Sigmoid colon (tissue), 7 donors: ENCODE results near the gene ADK. TPM values are rescaled to one million over a fixed set of nuclear protein-coding genes. Genes with fewer than 3 reads are reported as not detected.

Experiments used
- DNase-seq: peaks from one replicate; pipeline ENCODE4 v3.0.0-alpha.2; 2019
- H3K27ac ChIP-seq, 4 donors: fragments of 200-600 bp; sonication (generic); one replicate each; pipeline ENCODE4 v1.5.1; 2016 to 2019; ENCODE audit warnings: mild to moderate bottlenecking in 1 of 4
- H3K27me3 ChIP-seq, 3 donors: fragments of 200-600 bp; sonication (generic); one replicate each; pipeline ENCODE4 v1.5.1; 2019; ENCODE audit warnings: mild to moderate bottlenecking in 1 of 3
- H3K36me3 ChIP-seq, 4 donors: fragments of 200-600 bp; sonication (generic); one replicate each; pipeline ENCODE4 v1.5.1; 2016 to 2019
- H3K4me1 ChIP-seq, 4 donors: fragments of 200-600 bp; sonication (generic); one replicate each; pipeline ENCODE4 v1.5.1; 2017 to 2019
- H3K4me3 ChIP-seq, 4 donors: fragments of 200-600 bp; sonication (generic); one replicate each; pipeline ENCODE4 v1.5.1; 2017 to 2019; ENCODE audit warnings: mild to moderate bottlenecking in 2 of 4, moderate library complexity in 1 of 4
- H3K9me3 ChIP-seq, 4 donors: fragments of 200-600 bp in 3 of 4; sonication (generic) in 3 of 4; one replicate each; pipeline versions ENCODE4 v1.5.1 to v1.6.1; 2013 to 2019
- CTCF ChIP-seq, 4 experiments: fragments of 450-650 bp in 3 of 4; fragments of 200-600 bp in 1 of 4; IDR thresholded peaks; one replicate each; pipeline ENCODE4 v1.5.1; 2016 to 2019; ENCODE audit warnings: antibody characterized with exemption in 4 of 4, mild to moderate bottlenecking in 3 of 4, moderate library complexity in 2 of 4
- EP300 ChIP-seq, 4 donors: sonication (generic); formaldehyde crosslinking; IDR thresholded peaks; one replicate each; pipeline ENCODE4 v1.6.1; 2017; ENCODE audit warnings: antibody characterized with exemption in 4 of 4
- POLR2A ChIP-seq, 2 donors: fragments of 450-650 bp; IDR thresholded peaks; one replicate each; pipeline ENCODE4 v1.6.1; 2016; ENCODE audit warnings: antibody characterized with exemption in 2 of 2, mild to moderate bottlenecking in 2 of 2, moderate library complexity in 2 of 2
- POLR2AphosphoS5 ChIP-seq, 4 donors: sonication (generic); formaldehyde crosslinking; IDR thresholded peaks; one replicate each; pipeline ENCODE4 v1.6.1; 2017; ENCODE audit warnings: antibody characterized with exemption in 4 of 4
- WGBS, 2 donors: extraction: QIAGEN DNeasy Blood & Tissue Kit; methylation state at CpG; one replicate each; pipeline ENCODE4 v1.1.7; 2013; 5-methylcytosine and 5-hydroxymethylcytosine counted together
- intact Hi-C: fragments of 100-400 bp; cut with DNase I; formaldehyde crosslinking; loops from one replicate; pipeline ENCODE4 v1.15.1; 2023
- polyA plus RNA-seq, 3 donors: library from polyadenylated mRNA; stranded (reverse); fragments of 200-250 nt; gene quantifications; one replicate each; pipeline ENCODE4 v1.2.3, GENCODE V29; 2013
- total RNA-seq, 4 donors: library from RNA; depleted of rRNA; stranded (reverse); fragments of >200 nt; gene quantifications; one replicate each; pipeline ENCODE4 v1.1.0, GENCODE V29; 2016
- donor health status: healthy with polysubstance abuse.
- donor health status: Bipolar disorder and iron deficiency.
- donor health status: healthy.

ADK gene
- total and polyA plus RNA-seq, 7 donors, result 15.2 to 31.3 (median 25.3) TPM

- Histone ChIP-seq H3K4me3 (no peak overlapping the region), H3K27ac (no peak overlapping the region), H3K36me3 (peaks cover 0 to 10% (median 0%) of the 10 kb centered on the region in 4 donors), H3K4me1 (no peaks in the 10 kb centered on the region), H3K27me3 (no peaks in the 10 kb centered on the region), H3K9me3 (no peaks in the 10 kb centered on the region)
- TF ChIP-seq POLR2AphosphoS5 (IDR thresholded peaks at IDR 0.05), result no peak
- TF ChIP-seq CTCF (IDR thresholded peaks at IDR 0.05), result peak in 2 of 4 experiments; percentile 27 to 46
- DNase-seq, result no peak
- WGBS, 2 donors, result 5 to 6% methylated on average over 3 of the region's 3 CpGs
- intact Hi-C loops, result loop anchor here (1.0 to 2.0 kb wide), 2 partner anchors 857 to 992 kb away; no protein-coding TSS in a partner anchor
Measured at GRCh38 chr10:74244097-74244685, 93.2 kb downstream of the ADK start.

GRCh38 chr10:74244807-74245206 lies 93.8 kb downstream of the ADK start:
- no peaks in the 10 kb centered on the region for H3K27me3 ChIP-seq
- 79 to 91% methylated on average over 2 of the region's 2 CpGs for WGBS, 2 donors
- H3K9me3 ChIP-seq, result no peaks in the 10 kb centered on the region
- H3K27ac ChIP-seq, result no peak overlapping the region
- DNase-seq, result no peak
- no peak overlapping the region for H3K4me3 ChIP-seq
- no peaks in the 10 kb centered on the region for H3K4me1 ChIP-seq
- TF ChIP-seq POLR2A (IDR thresholded peaks at IDR 0.05) (no peak), CTCF (IDR thresholded peaks at IDR 0.05) (no peak), POLR2AphosphoS5 (IDR thresholded peaks at IDR 0.05) (no peak)
- peaks cover 0 to 10% (median 0%) of the 10 kb centered on the region in 4 donors for H3K36me3 ChIP-seq
- intact Hi-C loops, result loop anchor here (1.0 to 2.0 kb wide), 2 partner anchors 856 to 991 kb away; no protein-coding TSS in a partner anchor

GRCh38 chr10:74246495-74246894 lies 95.5 kb downstream of the ADK start:
- intact Hi-C loops, result no loop called here
- Histone ChIP-seq H3K27ac (no peak overlapping the region), H3K4me3 (no peak overlapping the region), H3K27me3 (no peaks in the 10 kb centered on the region), H3K36me3 (peaks cover 0 to 10% (median 0%) of the 10 kb centered on the region in 4 donors), H3K9me3 (no peaks in the 10 kb centered on the region), H3K4me1 (no peaks in the 10 kb centered on the region)
- DNase-seq, result no peak
- no peak for TF ChIP-seq POLR2A (IDR thresholded peaks at IDR 0.05)
- TF ChIP-seq POLR2AphosphoS5 (IDR thresholded peaks at IDR 0.05), result no peak

GRCh38 chr10:74249865-74250264 lies 98.8 kb downstream of the ADK start:
- H3K9me3 ChIP-seq, result no peaks in the 10 kb centered on the region
- no peaks in the 10 kb centered on the region for H3K4me1 ChIP-seq
- TF ChIP-seq POLR2AphosphoS5 (IDR thresholded peaks at IDR 0.05), result no peak
- no peak for TF ChIP-seq POLR2A (IDR thresholded peaks at IDR 0.05)
- TF ChIP-seq EP300 (IDR thresholded peaks at IDR 0.05), result no peak
- no peak for TF ChIP-seq CTCF (IDR thresholded peaks at IDR 0.05)
- H3K36me3 ChIP-seq, result no peaks in the 10 kb centered on the region
- H3K27ac ChIP-seq, result no peak overlapping the region
- H3K4me3 ChIP-seq, result no peak overlapping the region
- intact Hi-C loops, result no loop called here
- H3K27me3 ChIP-seq, result no peaks in the 10 kb centered on the region
- WGBS, 2 donors, result 97 to 100% methylated on average over 1 of the region's 1 CpG
- no peak for DNase-seq

DNA sequence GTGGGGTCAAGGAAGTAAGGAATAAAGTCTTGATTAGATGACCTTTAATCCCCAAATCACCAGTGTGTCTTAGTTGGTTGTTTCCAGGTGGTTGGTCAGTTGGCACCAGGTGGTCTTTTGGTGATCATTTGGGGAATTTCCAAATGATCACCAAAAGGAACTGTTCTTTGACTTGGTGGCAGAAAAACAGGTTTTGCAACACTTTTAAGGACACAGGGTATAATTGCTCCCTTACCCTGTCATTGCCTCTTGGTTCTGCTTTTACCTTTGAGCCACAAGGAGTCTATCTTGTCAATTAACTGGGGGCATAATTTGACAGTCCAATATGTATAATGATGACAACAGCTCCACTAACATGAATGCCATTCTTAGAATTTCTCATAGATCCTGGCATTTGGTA lies 104.2 kb downstream of the ADK start:
- intact Hi-C loops, result no loop called here

More for the DNA sequence above, 104.2 kb downstream of the ADK start:
- Histone ChIP-seq H3K4me3 (no peak overlapping the region), H3K36me3 (no peaks in the 10 kb centered on the region), H3K4me1 (peaks cover 0 to 11% (median 10%) of the 10 kb centered on the region in 4 donors), H3K27me3 (no peaks in the 10 kb centered on the region), H3K27ac (no peak overlapping the region), H3K9me3 (no peaks in the 10 kb centered on the region)
- TF ChIP-seq POLR2A (IDR thresholded peaks at IDR 0.05) (no peak), POLR2AphosphoS5 (IDR thresholded peaks at IDR 0.05) (no peak), EP300 (IDR thresholded peaks at IDR 0.05) (no peak), CTCF (IDR thresholded peaks at IDR 0.05) (no peak)
- DNase-seq, result no peak
